Peyer's patch (tissue), 4 donors: ENCODE results near the gene PDE6A. TPM values are rescaled to one million over a fixed set of nuclear protein-coding genes. Genes with fewer than 3 reads are reported as not detected.

Experiments used
- DNase-seq, 3 donors: peaks; one replicate each; pipeline ENCODE4 v3.0.0-alpha.2; 2017 to 2019
- H3K27ac ChIP-seq, 4 donors: fragments of 200-600 bp; sonication (generic); one replicate each; pipeline ENCODE4 v1.5.1; 2016 to 2019
- H3K27me3 ChIP-seq, 2 donors: fragments of 200-600 bp; sonication (generic); one replicate each; pipeline ENCODE4 v1.5.1; 2019
- H3K36me3 ChIP-seq, 3 donors: fragments of 200-600 bp; sonication (generic); one replicate each; pipeline ENCODE4 v1.5.1; 2016 to 2019
- H3K4me1 ChIP-seq, 4 donors: fragments of 200-600 bp; sonication (generic); one replicate each; pipeline ENCODE4 v1.5.1; 2016 to 2019
- H3K4me3 ChIP-seq, 4 donors: fragments of 200-600 bp; sonication (generic); 1 replicate in 3 of 4; 2 replicates in 1 of 4; pipeline ENCODE4 v1.5.1; 2016 to 2019; ENCODE audit warnings: mild to moderate bottlenecking in 1 of 4
- H3K9me3 ChIP-seq, 4 donors: fragments of 200-600 bp; sonication (generic); one replicate each; pipeline ENCODE4 v1.5.1; 2016 to 2019; ENCODE audit warnings: mild to moderate bottlenecking in 1 of 4
- POLR2A ChIP-seq, 2 donors: fragments of 450-650 bp; IDR thresholded peaks; one replicate each; pipeline ENCODE4 v1.5.1; 2017; ENCODE audit warnings: antibody characterized with exemption in 2 of 2, mild to moderate bottlenecking in 2 of 2, moderate library complexity in 2 of 2
- total RNA-seq, 4 donors: library from RNA; depleted of rRNA; stranded (reverse); fragments of >200 nt; gene quantifications; one replicate each; pipeline ENCODE4 v1.1.0, GENCODE V29; 2016
- TF ChIP-seq, protein P1 (sequence below), 6 experiments: fragments of 450-650 bp in 4 of 6; fragments of 200-600 bp in 2 of 6; sonication (generic) in 1 of 6; IDR thresholded peaks; one replicate each; pipeline ENCODE4 v1.5.1; 2017 to 2019; ENCODE audit warnings: antibody characterized with exemption in 6 of 6, mild to moderate bottlenecking in 3 of 6, moderate library complexity in 1 of 6

PDE6A gene
- total RNA-seq, 4 donors from 2014 or later = not detected

DNA sequence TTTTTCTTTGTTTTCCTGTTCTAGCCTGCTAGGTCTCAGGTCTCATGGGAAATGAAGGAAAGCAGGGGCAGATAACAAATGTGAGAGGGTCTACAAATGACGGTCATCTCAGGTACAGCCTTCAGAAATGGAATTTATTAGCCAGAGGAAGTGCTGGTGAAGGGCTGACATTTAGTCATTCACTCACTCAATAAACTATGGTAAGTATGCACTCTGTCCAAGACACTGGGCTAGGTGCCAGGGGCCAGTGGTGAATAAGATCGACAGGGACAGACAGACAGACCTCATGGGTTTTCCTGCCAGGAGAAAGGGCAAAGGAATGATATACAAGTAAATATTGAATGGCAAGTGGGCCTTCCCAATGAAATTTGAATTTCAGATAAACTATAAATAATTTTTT is 6.3 kb downstream of the PDE6A start:
- Histone ChIP-seq H3K4me1 (peaks cover 0 to 11% (median 2%) of the 10 kb centered on the region in 4 donors), H3K9me3 (no peaks in the 10 kb centered on the region), H3K4me3 (no peak overlapping the region), H3K36me3 (no peaks in the 10 kb centered on the region), H3K27me3 (no peaks in the 10 kb centered on the region), H3K27ac (no peak overlapping the region)
- TF ChIP-seq, protein P1, sequence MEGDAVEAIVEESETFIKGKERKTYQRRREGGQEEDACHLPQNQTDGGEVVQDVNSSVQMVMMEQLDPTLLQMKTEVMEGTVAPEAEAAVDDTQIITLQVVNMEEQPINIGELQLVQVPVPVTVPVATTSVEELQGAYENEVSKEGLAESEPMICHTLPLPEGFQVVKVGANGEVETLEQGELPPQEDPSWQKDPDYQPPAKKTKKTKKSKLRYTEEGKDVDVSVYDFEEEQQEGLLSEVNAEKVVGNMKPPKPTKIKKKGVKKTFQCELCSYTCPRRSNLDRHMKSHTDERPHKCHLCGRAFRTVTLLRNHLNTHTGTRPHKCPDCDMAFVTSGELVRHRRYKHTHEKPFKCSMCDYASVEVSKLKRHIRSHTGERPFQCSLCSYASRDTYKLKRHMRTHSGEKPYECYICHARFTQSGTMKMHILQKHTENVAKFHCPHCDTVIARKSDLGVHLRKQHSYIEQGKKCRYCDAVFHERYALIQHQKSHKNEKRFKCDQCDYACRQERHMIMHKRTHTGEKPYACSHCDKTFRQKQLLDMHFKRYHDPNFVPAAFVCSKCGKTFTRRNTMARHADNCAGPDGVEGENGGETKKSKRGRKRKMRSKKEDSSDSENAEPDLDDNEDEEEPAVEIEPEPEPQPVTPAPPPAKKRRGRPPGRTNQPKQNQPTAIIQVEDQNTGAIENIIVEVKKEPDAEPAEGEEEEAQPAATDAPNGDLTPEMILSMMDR (IDR thresholded peaks at IDR 0.05) = no peak
- TF ChIP-seq POLR2A (IDR thresholded peaks at IDR 0.05) = no peak
- DNase-seq = peak in 2 of 3 donors; percentile 61 to 71

DNA sequence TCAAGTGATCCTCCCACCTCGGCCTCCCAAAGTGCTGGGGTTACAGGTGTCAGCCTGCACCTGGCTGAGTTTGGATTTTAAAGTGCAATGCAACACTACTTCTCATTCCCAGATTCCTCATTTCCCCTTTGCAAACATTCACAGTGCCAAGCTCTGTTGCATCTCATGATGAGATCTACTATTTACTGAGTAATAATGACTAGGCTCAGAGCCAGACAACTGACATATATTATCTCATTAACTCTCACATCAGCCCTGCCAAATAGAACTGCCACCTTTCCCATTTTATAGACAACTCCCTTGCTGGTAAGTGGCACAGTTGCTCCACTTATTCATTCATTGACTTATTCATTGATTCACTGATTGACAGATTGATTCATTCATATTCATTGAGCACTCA is 7.0 kb downstream of the PDE6A start:
- Histone ChIP-seq H3K4me3 (no peak overlapping the region), H3K27ac (no peak overlapping the region), H3K9me3 (no peaks in the 10 kb centered on the region), H3K4me1 (peaks cover 0 to 11% (median under 1%) of the 10 kb centered on the region in 4 donors), H3K36me3 (no peaks in the 10 kb centered on the region), H3K27me3 (no peaks in the 10 kb centered on the region)
- DNase-seq = no peak
- TF ChIP-seq POLR2A (IDR thresholded peaks at IDR 0.05) = no peak
- TF ChIP-seq, protein P1 (IDR thresholded peaks at IDR 0.05) = no peak

DNA sequence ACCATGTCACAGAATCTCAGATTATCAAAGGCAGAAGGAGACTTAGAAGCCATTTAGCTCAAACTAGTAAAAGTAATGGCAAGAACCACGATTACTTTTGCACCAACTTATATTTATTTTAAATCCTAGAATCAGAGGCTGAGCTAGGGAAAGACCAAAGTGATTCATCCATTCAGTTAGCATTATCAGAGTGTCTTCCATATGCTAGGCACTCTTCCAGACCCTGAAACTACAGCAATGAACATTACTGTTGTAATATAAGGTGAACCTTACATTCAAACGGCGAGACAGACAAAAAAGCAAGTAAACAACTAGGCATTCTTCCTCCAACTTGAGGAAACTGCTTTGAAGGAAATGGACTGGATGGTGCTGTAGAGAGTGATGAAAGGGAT is 7.9 kb downstream of the PDE6A start:
- peaks cover 0 to 6% (median 0%) of the 10 kb centered on the region in 4 donors for H3K4me1 ChIP-seq

DNA sequence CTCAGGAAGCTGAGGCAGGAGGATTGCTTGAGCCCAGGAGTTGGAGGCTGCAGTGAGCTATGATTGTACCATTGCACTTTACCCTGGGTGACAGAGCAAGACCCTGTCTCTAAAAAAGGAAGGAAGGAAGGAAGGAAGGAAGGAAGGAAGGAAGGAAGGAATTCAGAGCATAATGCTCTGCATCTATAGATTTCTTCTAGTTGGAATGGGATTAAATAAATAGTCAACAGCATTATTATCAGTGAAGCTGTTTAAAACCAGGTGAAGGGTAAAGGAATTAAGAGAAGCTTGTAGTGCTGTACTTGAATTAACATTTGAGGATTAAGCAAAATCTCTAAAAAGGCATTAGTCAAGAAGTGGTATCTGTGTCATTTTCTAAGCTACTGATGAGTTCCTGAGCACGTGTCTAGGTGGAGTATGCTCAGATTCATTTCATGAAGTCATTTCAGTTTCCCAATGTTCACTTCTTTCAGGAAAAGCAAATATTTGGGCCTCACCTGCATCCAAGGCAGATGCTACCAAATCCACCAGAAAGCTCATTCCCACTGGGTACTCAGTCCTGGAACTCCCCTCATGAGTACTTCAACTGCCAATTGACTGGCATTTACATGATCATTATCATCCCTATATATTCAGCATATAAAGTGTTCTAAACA is 8.4 kb downstream of the PDE6A start:
- Histone ChIP-seq H3K4me1 (peaks cover 0 to 6% (median 0%) of the 10 kb centered on the region in 4 donors), H3K9me3 (no peaks in the 10 kb centered on the region), H3K27me3 (no peaks in the 10 kb centered on the region), H3K27ac (no peak overlapping the region), H3K36me3 (no peaks in the 10 kb centered on the region), H3K4me3 (no peak overlapping the region)
- no peak for DNase-seq
- TF ChIP-seq POLR2A (IDR thresholded peaks at IDR 0.05) = no peak
- TF ChIP-seq, protein P1 (IDR thresholded peaks at IDR 0.05) = no peak

More for the DNA sequence above, 7.9 kb downstream of the PDE6A start:
- TF ChIP-seq POLR2A (IDR thresholded peaks at IDR 0.05) = no peak
- TF ChIP-seq, protein P1 (IDR thresholded peaks at IDR 0.05) = no peak
- Histone ChIP-seq H3K9me3 (no peaks in the 10 kb centered on the region), H3K27me3 (no peaks in the 10 kb centered on the region), H3K36me3 (no peaks in the 10 kb centered on the region), H3K27ac (no peak overlapping the region), H3K4me3 (no peak overlapping the region)
- no peak for DNase-seq

DNA sequence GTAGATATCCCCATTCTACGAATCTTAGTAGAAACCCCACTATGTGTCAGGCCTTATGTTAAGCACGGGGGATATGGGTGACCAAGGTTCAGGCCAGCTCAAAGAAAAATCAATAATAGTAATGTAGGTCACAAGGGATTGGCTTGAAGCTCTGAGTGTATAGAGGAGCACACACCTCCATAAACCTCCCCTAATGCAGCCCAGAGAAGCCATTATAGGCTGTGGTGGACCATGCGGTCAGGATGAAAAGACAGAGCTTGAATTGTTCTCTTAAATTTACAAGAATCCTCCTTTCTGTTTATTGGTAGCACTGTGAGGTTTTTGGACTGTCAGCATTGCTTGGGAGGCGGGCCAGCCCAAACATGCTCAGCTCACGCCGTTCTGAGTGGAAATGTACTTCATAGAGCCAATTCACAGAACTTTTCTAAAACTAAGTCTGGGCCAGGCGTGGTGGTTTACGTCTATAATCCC is 9.1 kb downstream of the PDE6A start:
- DNase-seq = no peak
- TF ChIP-seq, protein P1 (IDR thresholded peaks at IDR 0.05) = no peak
- TF ChIP-seq POLR2A (IDR thresholded peaks at IDR 0.05) = no peak
- Histone ChIP-seq H3K27ac (no peak overlapping the region), H3K27me3 (no peaks in the 10 kb centered on the region), H3K4me1 (peaks cover 0 to 11% (median 0%) of the 10 kb centered on the region in 4 donors), H3K4me3 (no peak overlapping the region), H3K9me3 (no peaks in the 10 kb centered on the region), H3K36me3 (no peaks in the 10 kb centered on the region)
